NT2/D1 (cell line): ENCODE measurements around the gene CUL4B.
"Not testable (repeated sequence)": the region's sequence is repeated elsewhere in the genome, so short reads cannot be mapped to it uniquely, and the experiment has no call there.

Experiments
- DNase-seq: peaks from one replicate; pipeline ENCODE4 v3.0.0-alpha.2; 2011; ENCODE audit warnings: low read depth, low spot score
- H3K27me3 ChIP-seq: 2 replicates; pipeline ENCODE4 v1.6.0; 2011; ENCODE audit warnings: mild to moderate bottlenecking; ENCODE audit not compliant: insufficient read length, insufficient read depth
- H3K36me3 ChIP-seq: 2 replicates; pipeline ENCODE4 v1.6.1; 2011; ENCODE audit warnings: mild to moderate bottlenecking, low read length, mixed read lengths; ENCODE audit not compliant: insufficient read depth, insufficient read length
- H3K4me1 ChIP-seq: 2 replicates; pipeline ENCODE4 v1.5.1; 2011; ENCODE audit not compliant: insufficient read depth, insufficient read length
- H3K4me3 ChIP-seq: 2 replicates; pipeline ENCODE4 v1.5.1; 2011; ENCODE audit warnings: low read depth; ENCODE audit not compliant: insufficient read length
- H3K9ac ChIP-seq: 2 replicates; pipeline ENCODE4 v1.6.0; 2011; ENCODE audit warnings: low read depth; ENCODE audit not compliant: insufficient read length
- H3K9me3 ChIP-seq: 2 replicates; pipeline ENCODE4 v1.5.1; 2011; ENCODE audit warnings: mild to moderate bottlenecking, low read length; ENCODE audit not compliant: insufficient read depth
- SUZ12 ChIP-seq: IDR thresholded peaks from 2 replicates; pipeline ENCODE4 v1.6.1; 2011; ENCODE audit not compliant: insufficient read length, insufficient read depth; ENCODE audit errors: extremely low read depth
- YY1 ChIP-seq: IDR thresholded peaks from 2 replicates; pipeline ENCODE4 v1.6.1; 2011; ENCODE audit not compliant: insufficient read length, insufficient read depth
- ZNF274 ChIP-seq: IDR thresholded peaks from 2 replicates; pipeline ENCODE4 v1.6.1; 2011; ENCODE audit warnings: mild to moderate bottlenecking, low read depth, low read length

CUL4B gene

DNA sequence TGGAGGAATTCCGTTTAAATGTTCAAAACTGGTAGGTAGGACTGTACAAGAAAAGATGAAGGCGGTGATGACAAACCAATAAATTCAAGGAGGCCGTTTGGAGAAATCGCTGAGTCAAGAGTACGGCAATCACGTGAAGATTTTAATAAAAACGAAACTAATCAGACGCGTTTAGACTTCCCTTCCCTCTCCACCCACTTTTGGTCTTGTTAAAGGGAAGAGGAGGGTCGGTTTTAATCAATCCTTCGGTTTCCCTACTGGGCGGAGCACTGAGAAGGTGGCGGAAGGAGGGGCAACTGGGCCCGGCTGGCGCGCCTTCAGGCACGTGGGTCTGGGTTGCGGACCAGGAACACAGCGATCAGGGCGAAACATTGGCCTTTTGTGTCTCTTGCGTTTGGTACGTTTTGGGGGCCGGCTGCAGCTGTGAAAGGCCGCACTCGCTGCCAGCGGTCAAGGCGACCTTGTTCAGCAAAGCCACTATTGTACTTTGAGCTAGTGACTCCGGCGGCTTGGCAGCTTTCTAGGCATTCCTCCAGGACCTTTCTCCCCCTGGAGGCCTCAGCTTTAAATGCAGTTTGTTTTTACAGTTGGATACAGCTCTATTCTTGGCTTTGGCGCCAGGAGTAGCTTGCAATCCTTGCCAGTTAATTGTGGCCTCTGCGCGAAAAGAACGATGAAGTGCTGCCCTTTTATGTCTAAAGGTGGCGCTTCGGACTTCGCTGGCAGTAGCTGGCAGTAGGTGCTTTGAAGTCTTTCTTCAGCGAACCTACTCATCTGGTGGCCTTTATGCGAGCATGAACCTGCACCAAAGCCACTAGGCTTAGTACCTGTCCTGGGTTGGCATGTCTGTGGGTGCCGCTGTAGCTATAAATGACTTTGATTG, 74.9 kb downstream of the CUL4B start:
- peak overlapping the region; percentile 30 for H3K4me3 ChIP-seq

GRCh38 chrX:120485315-120485637, 75.5 kb downstream of the CUL4B start:
- DNase-seq, result no peak
- Histone ChIP-seq H3K27me3 (no peaks in the 10 kb centered on the region), H3K36me3 (no peaks in the 10 kb centered on the region), H3K9me3 (no peaks in the 10 kb centered on the region), H3K4me3 (no peak overlapping the region), H3K4me1 (no peaks in the 10 kb centered on the region), H3K9ac (no peak overlapping the region)
- TF ChIP-seq ZNF274, result no peak
- TF ChIP-seq SUZ12, result no peak
- TF ChIP-seq YY1, result no peak

More for the DNA sequence above, 74.9 kb downstream of the CUL4B start:
- Histone ChIP-seq H3K9me3 (no peaks in the 10 kb centered on the region), H3K9ac (peak overlapping the region; percentile 76), H3K36me3 (no peaks in the 10 kb centered on the region), H3K4me1 (no peaks in the 10 kb centered on the region), H3K27me3 (no peaks in the 10 kb centered on the region)
- TF ChIP-seq ZNF274 (no peak), SUZ12 (no peak), YY1 (no peak)
- DNase-seq, result peak; percentile 82

DNA sequence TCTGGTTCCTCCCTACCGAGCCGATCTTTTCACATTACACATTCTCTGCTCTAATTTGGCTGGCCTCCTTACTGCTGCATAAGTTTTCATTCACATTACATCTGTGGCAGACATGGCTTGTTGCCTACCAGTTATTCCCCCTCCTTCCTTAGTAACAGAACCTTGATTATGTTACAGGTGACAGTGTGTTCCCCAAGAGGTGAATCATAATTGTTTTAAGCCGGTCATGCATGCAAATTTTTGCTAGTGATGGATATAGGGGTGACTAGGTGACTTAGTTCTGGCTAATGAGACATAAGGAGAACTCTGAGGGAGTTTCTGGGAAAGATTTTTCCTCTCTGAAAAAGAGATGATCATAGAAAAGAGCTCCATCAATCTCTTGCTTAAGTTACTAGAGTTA, 83.3 kb downstream of the CUL4B start:
- DNase-seq, result no peak
- H3K9me3 ChIP-seq, result no peaks in the 10 kb centered on the region

DNA sequence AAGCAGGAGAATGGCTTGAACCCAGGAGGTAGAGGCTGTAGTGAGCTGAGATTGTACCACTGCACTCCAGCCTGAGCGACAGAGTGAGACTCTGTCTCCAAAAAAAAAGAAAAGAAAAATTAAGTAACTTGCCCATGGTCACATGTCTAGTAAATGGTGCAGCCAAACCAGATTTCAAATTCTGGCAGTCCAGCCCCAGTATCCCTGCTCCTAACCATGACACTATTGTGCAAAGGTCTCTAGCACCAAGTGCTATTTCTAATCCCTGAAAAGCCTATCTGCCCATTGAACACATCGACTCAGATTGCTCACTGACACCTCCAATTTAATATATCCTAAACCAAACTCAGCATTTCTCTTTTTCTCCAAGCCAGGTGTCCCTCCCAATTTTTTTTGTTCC, 84.0 kb downstream of the CUL4B start:
- H3K4me1 ChIP-seq, result no peaks in the 10 kb centered on the region
- no peak overlapping the region for H3K9ac ChIP-seq
- DNase-seq, result no peak
- TF ChIP-seq YY1 (no peak), ZNF274 (no peak), SUZ12 (no peak)
- H3K27me3 ChIP-seq, result no peaks in the 10 kb centered on the region
- no peaks in the 10 kb centered on the region for H3K36me3 ChIP-seq
- no peak overlapping the region for H3K4me3 ChIP-seq
- no peaks in the 10 kb centered on the region for H3K9me3 ChIP-seq

More for the DNA sequence above, 83.3 kb downstream of the CUL4B start:
- Histone ChIP-seq H3K4me3 (no peak overlapping the region), H3K27me3 (no peaks in the 10 kb centered on the region), H3K4me1 (no peaks in the 10 kb centered on the region), H3K9ac (no peak overlapping the region), H3K36me3 (no peaks in the 10 kb centered on the region)
- TF ChIP-seq SUZ12 (no peak), YY1 (no peak), ZNF274 (no peak)

GRCh38 chrX:120475447-120475846, 85.3 kb downstream of the CUL4B start:
- not testable (repeated sequence) for DNase-seq, H3K9me3 ChIP-seq, H3K36me3 ChIP-seq, H3K27me3 ChIP-seq, H3K9ac ChIP-seq, H3K4me1 ChIP-seq, H3K4me3 ChIP-seq
